Activated CD4-positive, CD25-positive, alpha-beta regulatory T cell treated with anti-CD3 and anti-CD28 coated beads, Interleukin-2, amount 50 U/mL, for 16 hours (primary cell): ENCODE data around the gene ZFY.
"Not testable (repeated sequence)": the region's sequence is repeated elsewhere in the genome, so short reads cannot be mapped to it uniquely, and the experiment has no call there.

Source experiments
- DNase-seq: peaks from one replicate; pipeline ENCODE4 v3.0.0-alpha.2; 2020; ENCODE audit warnings: low read depth, low spot score

ZFY gene

GRCh38 chrY:2973110-2973751, 38.0 kb downstream of the ZFY start:
- DNase-seq: no peak

- no peak for DNase-seq
Observed at GRCh38 chrY:2979283-2979682, 44.1 kb downstream of the ZFY start.

- no peak for DNase-seq
Observed at GRCh38 chrY:2984491-2984890, 49.3 kb downstream of the ZFY start.

- DNase-seq: not testable (repeated sequence)
Observed at GRCh38 chrY:2987178-2987577, 52.0 kb downstream of the ZFY start.

- DNase-seq: not testable (repeated sequence)
Observed at GRCh38 chrY:2997369-2997768, 62.2 kb downstream of the ZFY start.

GRCh38 chrY:3002190-3002589, 67.0 kb downstream of the ZFY start:
- DNase-seq: no peak

GRCh38 chrY:3002680-3003515, 67.7 kb downstream of the ZFY start:
- no peak for DNase-seq

- DNase-seq: no peak
Observed at GRCh38 chrY:3003516-3003830, 68.3 kb downstream of the ZFY start.

GRCh38 chrY:3003846-3004245, 68.7 kb downstream of the ZFY start:
- DNase-seq: no peak

GRCh38 chrY:3006031-3006430, 70.8 kb downstream of the ZFY start:
- not testable (repeated sequence) for DNase-seq

- no peak for DNase-seq
Observed at GRCh38 chrY:3007967-3008366, 72.8 kb downstream of the ZFY start.

- no peak for DNase-seq
Observed at GRCh38 chrY:3012226-3012625, 77.0 kb downstream of the ZFY start.

GRCh38 chrY:3016594-3016993, 81.4 kb downstream of the ZFY start:
- DNase-seq: no peak

- no peak for DNase-seq
Observed at GRCh38 chrY:3018546-3018945, 83.4 kb downstream of the ZFY start.

GRCh38 chrY:3019584-3019983, 84.4 kb downstream of the ZFY start:
- DNase-seq: no peak

GRCh38 chrY:3021176-3021575, 86.0 kb downstream of the ZFY start:
- no peak for DNase-seq

GRCh38 chrY:3023606-3024005, 88.4 kb downstream of the ZFY start:
- no peak for DNase-seq

- DNase-seq: no peak
Observed at GRCh38 chrY:3025357-3025756, 90.2 kb downstream of the ZFY start.
